ENCODE results near the gene U2SURP.

U2SURP gene

GRCh38 chr3:143088835-143089234 lies 87.5 kb downstream of the U2SURP start:
- no peak overlapping the region for H3K4me3 ChIP-seq (ENCODE audit: low read depth, low read length)
- no peaks in the 10 kb centered on the region for H3K27me3 ChIP-seq (ENCODE audit: control insufficient read depth, insufficient read depth, low read length)
- peaks cover 4% of the 10 kb centered on the region for H3K9me3 ChIP-seq (ENCODE audit: control insufficient read depth, insufficient read depth, low read length)
- H3K36me3 ChIP-seq (ENCODE audit: control insufficient read depth, insufficient read depth, low read length) = no peaks in the 10 kb centered on the region
- no peak overlapping the region for H3K9ac ChIP-seq (ENCODE audit: low read depth, low read length)
- no peaks in the 10 kb centered on the region for H3K4me1 ChIP-seq (ENCODE audit: control insufficient read depth, insufficient read depth, low read length)
- H3K27ac ChIP-seq (ENCODE audit: low read depth, low read length) = no peak overlapping the region

GRCh38 chr3:143089965-143090364 lies 88.6 kb downstream of the U2SURP start:
- H3K36me3 ChIP-seq (ENCODE audit: control insufficient read depth, insufficient read depth, low read length) = no peaks in the 10 kb centered on the region
- no peak overlapping the region for H3K9ac ChIP-seq (ENCODE audit: low read depth, low read length)
- H3K4me1 ChIP-seq (ENCODE audit: control insufficient read depth, insufficient read depth, low read length) = no peaks in the 10 kb centered on the region
- no peaks in the 10 kb centered on the region for H3K27me3 ChIP-seq (ENCODE audit: control insufficient read depth, insufficient read depth, low read length)
- peaks cover 4% of the 10 kb centered on the region for H3K9me3 ChIP-seq (ENCODE audit: control insufficient read depth, insufficient read depth, low read length)
- no peak overlapping the region for H3K27ac ChIP-seq (ENCODE audit: low read depth, low read length)
- H3K4me3 ChIP-seq (ENCODE audit: low read depth, low read length) = no peak overlapping the region

- H3K27ac ChIP-seq (ENCODE audit: low read depth, low read length) = no peak overlapping the region
- no peak overlapping the region for H3K9ac ChIP-seq (ENCODE audit: low read depth, low read length)
- H3K36me3 ChIP-seq (ENCODE audit: control insufficient read depth, insufficient read depth, low read length) = no peaks in the 10 kb centered on the region
- no peaks in the 10 kb centered on the region for H3K4me1 ChIP-seq (ENCODE audit: control insufficient read depth, insufficient read depth, low read length)
- H3K9me3 ChIP-seq (ENCODE audit: control insufficient read depth, insufficient read depth, low read length) = peaks cover 4% of the 10 kb centered on the region; the same call in 1 of the 2 replicates
- no peak overlapping the region for H3K4me3 ChIP-seq (ENCODE audit: low read depth, low read length)
- no peaks in the 10 kb centered on the region for H3K27me3 ChIP-seq (ENCODE audit: control insufficient read depth, insufficient read depth, low read length)
Observed at GRCh38 chr3:143090486-143090885, 89.1 kb downstream of the U2SURP start.

GRCh38 chr3:143090976-143091837 lies 89.8 kb downstream of the U2SURP start:
- H3K27ac ChIP-seq (ENCODE audit: low read depth, low read length) = no peak overlapping the region
- H3K4me3 ChIP-seq (ENCODE audit: low read depth, low read length) = no peak overlapping the region

GRCh38 chr3:143092191-143092590 lies 90.8 kb downstream of the U2SURP start:
- H3K9me3 ChIP-seq (ENCODE audit: control insufficient read depth, insufficient read depth, low read length) = peaks cover 18% of the 10 kb centered on the region
- no peak overlapping the region for H3K9ac ChIP-seq (ENCODE audit: low read depth, low read length)
- H3K27ac ChIP-seq (ENCODE audit: low read depth, low read length) = no peak overlapping the region
- H3K4me1 ChIP-seq (ENCODE audit: control insufficient read depth, insufficient read depth, low read length) = no peaks in the 10 kb centered on the region
- no peak overlapping the region for H3K4me3 ChIP-seq (ENCODE audit: low read depth, low read length)
- H3K27me3 ChIP-seq (ENCODE audit: control insufficient read depth, insufficient read depth, low read length) = no peaks in the 10 kb centered on the region
- no peaks in the 10 kb centered on the region for H3K36me3 ChIP-seq (ENCODE audit: control insufficient read depth, insufficient read depth, low read length)

More at GRCh38 chr3:143090976-143091837, 89.8 kb downstream of the U2SURP start:
- H3K9me3 ChIP-seq (ENCODE audit: control insufficient read depth, insufficient read depth, low read length) = peaks cover 10% of the 10 kb centered on the region
- H3K36me3 ChIP-seq (ENCODE audit: control insufficient read depth, insufficient read depth, low read length) = no peaks in the 10 kb centered on the region
- H3K4me1 ChIP-seq (ENCODE audit: control insufficient read depth, insufficient read depth, low read length) = no peaks in the 10 kb centered on the region
- no peak overlapping the region for H3K9ac ChIP-seq (ENCODE audit: low read depth, low read length)
- H3K27me3 ChIP-seq (ENCODE audit: control insufficient read depth, insufficient read depth, low read length) = no peaks in the 10 kb centered on the region

GRCh38 chr3:143095813-143096212 lies 94.4 kb downstream of the U2SURP start:
- peaks cover 16% of the 10 kb centered on the region; the same call in 1 of the 2 replicates for H3K9me3 ChIP-seq (ENCODE audit: control insufficient read depth, insufficient read depth, low read length)
- H3K4me1 ChIP-seq (ENCODE audit: control insufficient read depth, insufficient read depth, low read length) = no peaks in the 10 kb centered on the region
- H3K36me3 ChIP-seq (ENCODE audit: control insufficient read depth, insufficient read depth, low read length) = no peaks in the 10 kb centered on the region
- H3K27me3 ChIP-seq (ENCODE audit: control insufficient read depth, insufficient read depth, low read length) = no peaks in the 10 kb centered on the region
- no peak overlapping the region for H3K9ac ChIP-seq (ENCODE audit: low read depth, low read length)
- H3K4me3 ChIP-seq (ENCODE audit: low read depth, low read length) = no peak overlapping the region
- H3K27ac ChIP-seq (ENCODE audit: low read depth, low read length) = no peak overlapping the region

GRCh38 chr3:143098032-143098764 lies 96.8 kb downstream of the U2SURP start:
- Histone ChIP-seq H3K27ac (ENCODE audit: low read depth, low read length) (no peak overlapping the region), H3K27me3 (ENCODE audit: control insufficient read depth, insufficient read depth, low read length) (no peaks in the 10 kb centered on the region), H3K4me1 (ENCODE audit: control insufficient read depth, insufficient read depth, low read length) (no peaks in the 10 kb centered on the region), H3K4me3 (ENCODE audit: low read depth, low read length) (no peak overlapping the region), H3K9ac (ENCODE audit: low read depth, low read length) (no peak overlapping the region), H3K36me3 (ENCODE audit: control insufficient read depth, insufficient read depth, low read length) (no peaks in the 10 kb centered on the region), H3K9me3 (ENCODE audit: control insufficient read depth, insufficient read depth, low read length) (peaks cover 18% of the 10 kb centered on the region; the same call in 1 of the 2 replicates)

GRCh38 chr3:143099210-143099609 lies 97.8 kb downstream of the U2SURP start:
- Histone ChIP-seq H3K36me3 (ENCODE audit: control insufficient read depth, insufficient read depth, low read length) (no peaks in the 10 kb centered on the region), H3K4me1 (ENCODE audit: control insufficient read depth, insufficient read depth, low read length) (no peaks in the 10 kb centered on the region), H3K27me3 (ENCODE audit: control insufficient read depth, insufficient read depth, low read length) (no peaks in the 10 kb centered on the region), H3K27ac (ENCODE audit: low read depth, low read length) (no peak overlapping the region), H3K4me3 (ENCODE audit: low read depth, low read length) (no peak overlapping the region), H3K9me3 (ENCODE audit: control insufficient read depth, insufficient read depth, low read length) (peaks cover 24% of the 10 kb centered on the region; the same call in 1 of the 2 replicates), H3K9ac (ENCODE audit: low read depth, low read length) (no peak overlapping the region)

- no peaks in the 10 kb centered on the region for H3K27me3 ChIP-seq (ENCODE audit: control insufficient read depth, insufficient read depth, low read length)
- peaks cover 28% of the 10 kb centered on the region for H3K9me3 ChIP-seq (ENCODE audit: control insufficient read depth, insufficient read depth, low read length)
- H3K4me3 ChIP-seq (ENCODE audit: low read depth, low read length) = no peak overlapping the region
- no peak overlapping the region for H3K9ac ChIP-seq (ENCODE audit: low read depth, low read length)
- H3K27ac ChIP-seq (ENCODE audit: low read depth, low read length) = no peak overlapping the region
- no peaks in the 10 kb centered on the region for H3K4me1 ChIP-seq (ENCODE audit: control insufficient read depth, insufficient read depth, low read length)
- H3K36me3 ChIP-seq (ENCODE audit: control insufficient read depth, insufficient read depth, low read length) = no peaks in the 10 kb centered on the region
Observed at GRCh38 chr3:143099690-143100089, 98.3 kb downstream of the U2SURP start.

- Histone ChIP-seq H3K27ac (ENCODE audit: low read depth, low read length) (no peak overlapping the region), H3K9ac (ENCODE audit: low read depth, low read length) (no peak overlapping the region), H3K9me3 (ENCODE audit: control insufficient read depth, insufficient read depth, low read length) (peaks cover 36% of the 10 kb centered on the region), H3K4me1 (ENCODE audit: control insufficient read depth, insufficient read depth, low read length) (no peaks in the 10 kb centered on the region), H3K27me3 (ENCODE audit: control insufficient read depth, insufficient read depth, low read length) (no peaks in the 10 kb centered on the region), H3K4me3 (ENCODE audit: low read depth, low read length) (no peak overlapping the region), H3K36me3 (ENCODE audit: control insufficient read depth, insufficient read depth, low read length) (no peaks in the 10 kb centered on the region)
Observed at GRCh38 chr3:143100451-143100850, 99.1 kb downstream of the U2SURP start.

- H3K4me1 ChIP-seq (ENCODE audit: control insufficient read depth, insufficient read depth, low read length) = no peaks in the 10 kb centered on the region
- H3K9ac ChIP-seq (ENCODE audit: low read depth, low read length) = no peak overlapping the region
- no peaks in the 10 kb centered on the region for H3K36me3 ChIP-seq (ENCODE audit: control insufficient read depth, insufficient read depth, low read length)
- H3K4me3 ChIP-seq (ENCODE audit: low read depth, low read length) = no peak overlapping the region
- no peak overlapping the region for H3K27ac ChIP-seq (ENCODE audit: low read depth, low read length)
- no peaks in the 10 kb centered on the region for H3K27me3 ChIP-seq (ENCODE audit: control insufficient read depth, insufficient read depth, low read length)
- peaks cover 30% of the 10 kb centered on the region for H3K9me3 ChIP-seq (ENCODE audit: control insufficient read depth, insufficient read depth, low read length)
Observed at GRCh38 chr3:143101792-143102381, 100.5 kb downstream of the U2SURP start.

All from HUES48 (cell line).